Measurements from ENCODE around the gene PRSS8. TPM values are rescaled to one million over a fixed set of nuclear protein-coding genes. Genes with fewer than 3 reads are reported as not detected.
A peak's percentile ranks its signal among the peaks of the same experiment; 100 is the strongest.
"Not testable (repeated sequence)": the region's sequence is repeated elsewhere in the genome, so short reads cannot be mapped to it uniquely, and the experiment has no call there.

The PRSS8 gene
- total and polyA plus RNA-seq, 8 donors: 32.5 to 89.3 (median 63.9) TPM

DNA sequence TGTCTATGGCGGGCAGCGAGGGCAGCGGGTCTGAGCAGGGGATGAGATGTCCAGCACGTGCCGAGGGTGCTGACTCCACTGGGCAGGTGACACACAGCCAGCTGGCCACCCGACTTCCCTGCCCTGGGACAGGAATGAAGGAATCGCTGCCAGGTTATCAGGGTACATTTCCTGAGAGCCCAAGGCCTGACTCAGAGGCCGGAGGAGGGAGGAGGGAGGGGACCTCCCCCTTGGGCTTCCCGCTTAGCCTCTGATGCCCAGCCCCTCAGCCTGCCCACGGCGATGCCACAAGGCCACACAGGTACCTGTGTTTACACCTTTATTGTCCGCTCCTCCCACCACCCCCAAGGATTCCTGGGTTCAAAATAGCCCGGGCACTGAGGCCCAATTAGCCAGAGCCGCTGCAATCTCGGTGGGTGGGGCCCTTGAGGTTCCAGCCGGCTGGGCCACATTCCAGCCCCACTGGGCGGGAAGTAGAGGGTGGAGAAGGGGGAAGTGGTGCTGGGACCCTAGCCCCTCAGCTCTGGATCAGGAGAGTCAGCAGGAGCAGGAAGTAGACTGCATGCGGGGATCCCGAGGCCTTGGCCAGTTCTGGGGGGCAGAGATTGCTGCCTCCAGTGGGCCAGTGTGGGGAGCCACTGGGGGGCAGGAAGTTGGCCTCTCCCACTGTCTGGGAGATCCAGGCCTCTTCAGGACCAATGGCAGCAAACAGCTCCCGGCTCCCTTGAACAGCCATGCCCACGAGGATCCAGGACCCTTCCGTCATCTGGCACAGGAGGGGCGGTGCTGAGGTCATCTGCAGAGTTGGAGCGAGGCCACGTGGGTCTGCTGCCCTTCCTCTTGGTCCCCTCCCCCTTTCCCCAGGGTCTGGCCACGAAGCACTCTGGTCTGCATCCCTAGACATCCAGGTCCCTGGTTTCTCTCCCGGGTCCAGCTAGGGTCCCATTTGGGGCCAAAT lies 3.4 kb upstream of the PRSS8 start:
- Histone ChIP-seq H3K27me3 (no peaks in the 10 kb centered on the region), H3K36me3 (no peaks in the 10 kb centered on the region), H3K9me3 (no peaks in the 10 kb centered on the region), H3K4me3 (peak overlapping the region in 1 of 4 donors; percentile 4), H3K27ac (peak overlapping the region; percentile 81 to 90 (median 83)), H3K4me1 (peaks cover 18 to 39% (median 27%) of the 10 kb centered on the region in 3 donors)
- ATAC-seq: peak; percentile 44 to 58 (median 50)
- intact Hi-C loops (cut with DNase I): no loop called here
- WGBS, 2 donors: 28 to 31% methylated on average over 26 to 27 of the region's 27 CpGs
- FAIRE-seq: no peak
- TF ChIP-seq, protein P1, sequence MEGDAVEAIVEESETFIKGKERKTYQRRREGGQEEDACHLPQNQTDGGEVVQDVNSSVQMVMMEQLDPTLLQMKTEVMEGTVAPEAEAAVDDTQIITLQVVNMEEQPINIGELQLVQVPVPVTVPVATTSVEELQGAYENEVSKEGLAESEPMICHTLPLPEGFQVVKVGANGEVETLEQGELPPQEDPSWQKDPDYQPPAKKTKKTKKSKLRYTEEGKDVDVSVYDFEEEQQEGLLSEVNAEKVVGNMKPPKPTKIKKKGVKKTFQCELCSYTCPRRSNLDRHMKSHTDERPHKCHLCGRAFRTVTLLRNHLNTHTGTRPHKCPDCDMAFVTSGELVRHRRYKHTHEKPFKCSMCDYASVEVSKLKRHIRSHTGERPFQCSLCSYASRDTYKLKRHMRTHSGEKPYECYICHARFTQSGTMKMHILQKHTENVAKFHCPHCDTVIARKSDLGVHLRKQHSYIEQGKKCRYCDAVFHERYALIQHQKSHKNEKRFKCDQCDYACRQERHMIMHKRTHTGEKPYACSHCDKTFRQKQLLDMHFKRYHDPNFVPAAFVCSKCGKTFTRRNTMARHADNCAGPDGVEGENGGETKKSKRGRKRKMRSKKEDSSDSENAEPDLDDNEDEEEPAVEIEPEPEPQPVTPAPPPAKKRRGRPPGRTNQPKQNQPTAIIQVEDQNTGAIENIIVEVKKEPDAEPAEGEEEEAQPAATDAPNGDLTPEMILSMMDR (IDR thresholded peaks at IDR 0.05): no peak
- DNase-seq: peak; percentile 78 to 95 (median 92)

DNA sequence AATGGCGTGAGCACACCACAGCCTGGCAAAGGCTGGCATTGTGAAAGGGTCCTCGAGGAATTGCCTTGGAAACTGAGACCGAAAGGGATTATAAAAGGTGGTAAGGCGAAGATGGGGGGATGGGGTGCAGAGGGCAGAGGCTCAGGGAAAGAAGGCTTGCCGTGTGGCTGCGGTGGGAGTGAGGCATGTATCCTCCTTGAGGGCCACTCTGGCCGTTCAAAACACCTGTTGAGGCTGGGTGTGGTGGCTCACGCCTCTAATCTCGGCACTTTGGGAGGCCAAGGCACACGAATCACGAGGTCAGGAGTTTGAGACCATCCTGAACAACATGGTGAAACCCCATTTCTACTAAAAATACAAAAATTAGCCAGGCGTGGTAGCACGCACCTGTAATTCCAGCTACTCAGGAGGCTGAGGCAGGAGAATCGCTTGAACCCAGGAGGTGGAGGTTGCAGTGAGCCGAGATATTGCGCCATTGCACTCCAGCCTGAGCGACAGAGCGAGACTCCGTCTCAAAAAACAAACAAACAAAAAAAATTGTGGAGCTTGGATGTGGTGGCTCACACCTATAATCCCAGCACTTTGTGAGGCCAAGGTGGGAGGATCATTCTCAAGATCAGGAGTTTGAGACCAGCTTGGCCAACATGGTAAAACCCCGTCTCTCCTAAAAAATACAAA lies 1.4 kb upstream of the PRSS8 start:
- 83 to 89% methylated on average over 20 of the region's 20 CpGs for whole genome bisulfite sequencing, 2 donors
- H3K27me3 ChIP-seq; ATAC-seq; H3K27ac ChIP-seq; intact Hi-C loops (cut with DNase I); H3K36me3 ChIP-seq; FAIRE-seq; H3K4me3 ChIP-seq; H3K9me3 ChIP-seq: not testable (repeated sequence)
- peaks cover 22 to 49% (median 40%) of the 10 kb centered on the region in 3 donors for H3K4me1 ChIP-seq
- peak in 2 of 6 donors; percentile 24 to 30 for DNase-seq

DNA sequence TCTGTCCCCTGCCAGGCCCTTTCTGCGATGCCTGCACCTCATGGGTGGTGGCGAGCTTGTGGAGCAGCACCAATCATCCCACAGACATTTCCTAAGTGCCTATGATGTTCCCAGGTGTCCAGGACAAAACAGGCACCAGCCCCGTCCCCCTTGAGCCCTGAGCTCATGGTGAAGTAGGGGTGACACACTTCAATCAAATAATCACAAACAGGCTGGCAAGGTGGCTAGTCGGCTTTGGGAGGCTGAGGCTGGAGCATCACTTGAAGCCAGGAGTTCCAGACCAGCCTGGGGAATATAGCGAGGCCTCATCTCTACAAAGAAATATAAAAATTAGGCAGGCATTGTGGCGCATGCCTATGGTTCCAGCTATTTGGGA lies 748 bp upstream of the PRSS8 start:
- H3K27me3 ChIP-seq: no peaks in the 10 kb centered on the region
- no peak for FAIRE-seq
- no peak for ATAC-seq
- peak in 1 of 6 donors; percentile 33 for DNase-seq
- no peak overlapping the region for H3K4me3 ChIP-seq
- WGBS, 2 donors: 73 to 76% methylated on average over 6 of the region's 6 CpGs
- no peaks in the 10 kb centered on the region for H3K9me3 ChIP-seq
- peaks cover 0 to 11% (median 6%) of the 10 kb centered on the region in 3 donors for H3K36me3 ChIP-seq
- H3K4me1 ChIP-seq: peaks cover 24 to 49% (median 42%) of the 10 kb centered on the region in 3 donors
- H3K27ac ChIP-seq: peak overlapping the region in 1 of 4 donors; percentile 94
- TF ChIP-seq, protein P1 (IDR thresholded peaks at IDR 0.05): no peak
- intact Hi-C loops (cut with DNase I): no loop called here

GRCh38 chr16:31134625-31135534 lies 647 bp downstream of the PRSS8 start:
- Histone ChIP-seq H3K4me3 (peak overlapping the region; percentile 56 to 87 (median 72)), H3K27me3 (no peaks in the 10 kb centered on the region), H3K4me1 (peaks cover 30 to 53% (median 49%) of the 10 kb centered on the region in 3 donors), H3K36me3 (peaks cover 0 to 11% (median 6%) of the 10 kb centered on the region in 3 donors), H3K27ac (peak overlapping the region; percentile 89 to 98 (median 94)), H3K9me3 (no peaks in the 10 kb centered on the region)
- DNase-seq: peak in 5 of 6 donors; percentile 74 to 87 (median 79)
- 6 to 9% methylated on average over 16 to 18 of the region's 18 CpGs for WGBS, 2 donors
- ATAC-seq: peak; percentile 47 to 55 (median 49)
- no peak for FAIRE-seq
- TF ChIP-seq, protein P1 (IDR thresholded peaks at IDR 0.05): peak in 1 of 4 donors; percentile 15
- intact Hi-C loops (cut with DNase I): no loop called here
